ENCODE measurements around the gene TSPAN32. TPM values are rescaled to one million over a fixed set of nuclear protein-coding genes. Genes with fewer than 3 reads are reported as not detected.
"Not testable (repeated sequence)": the region's sequence is repeated elsewhere in the genome, so short reads cannot be mapped to it uniquely, and the experiment has no call there.

TSPAN32 gene
- total RNA-seq, 2 experiments from 2014 or later, result 0.69 to 2.0 TPM

DNA sequence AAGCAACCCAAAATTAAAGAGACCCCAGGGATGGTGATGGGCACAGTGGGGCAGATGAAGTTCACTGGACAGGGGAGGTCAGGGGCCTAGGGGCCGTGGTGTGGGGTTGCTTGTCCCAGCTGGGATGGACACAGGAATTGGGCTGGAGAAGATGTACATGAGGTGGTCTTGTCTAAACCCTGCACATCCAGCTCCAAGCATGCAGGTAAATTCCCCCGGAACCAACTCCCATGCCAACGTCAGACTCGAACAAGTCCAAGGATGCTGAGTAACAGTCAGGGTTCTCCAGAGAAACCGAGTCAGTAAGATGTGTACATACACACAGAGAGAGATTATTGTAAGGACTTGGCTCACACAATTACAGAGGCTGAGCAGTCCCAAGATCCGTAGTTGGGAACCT is 28.9 kb downstream of the TSPAN32 start:
- CTCF ChIA-PET (ENCODE audit: unreplicated experiment), result no interaction called here

GRCh38 chr11:2331404-2331803 is 29.6 kb downstream of the TSPAN32 start:
- H4K20me1 ChIP-seq (ENCODE audit: insufficient read depth, low read length), result no peaks in the 10 kb centered on the region
- TF ChIP-seq CTCF (conservative IDR thresholded peaks at IDR 0.05; ENCODE audit: low read length) (no peak), EZH2phosphoT487 (IDR thresholded peaks at IDR 0.05; ENCODE audit: borderline replicate concordance, low read depth, low read length) (no peak)
- H3K4me2 ChIP-seq (ENCODE audit: low read length), result no peak overlapping the region
- DNase-seq (ENCODE audit: low spot score), result no peak
- no peaks in the 10 kb centered on the region for H3K79me2 ChIP-seq (ENCODE audit: insufficient read depth, low read depth, low read length)
- CTCF ChIA-PET (ENCODE audit: unreplicated experiment), result no interaction called here
- intact Hi-C loops (cut with micrococcal nuclease; ENCODE audit: unreplicated experiment), result no loop called here
- no peak overlapping the region for H3K4me3 ChIP-seq (ENCODE audit: low read depth, low read length, poor library complexity, severe bottlenecking)
- no peaks in the 10 kb centered on the region for H3K36me3 ChIP-seq (ENCODE audit: insufficient read depth, low read length)
- no peaks in the 10 kb centered on the region for H3K9me2 ChIP-seq (ENCODE audit: insufficient read depth, low read length)
- no peak overlapping the region for H3K27ac ChIP-seq (ENCODE audit: low read depth, low read length, poor library complexity, severe bottlenecking)
- no TSS peak for BruUV-seq (replicated peaks)
- POLR2A ChIA-PET, result no interaction called here
- no peaks in the 10 kb centered on the region for H3K9me3 ChIP-seq (ENCODE audit: low read length)
- no peaks in the 10 kb centered on the region for H3K4me1 ChIP-seq (ENCODE audit: insufficient read depth, low read length, poor library complexity, severe bottlenecking)
- no peak overlapping the region for H2AFZ ChIP-seq (ENCODE audit: low read length)

More for the DNA sequence above, 28.9 kb downstream of the TSPAN32 start:
- Histone ChIP-seq H3K36me3 (ENCODE audit: insufficient read depth, low read length) (no peaks in the 10 kb centered on the region), H3K27ac (ENCODE audit: low read depth, low read length, poor library complexity, severe bottlenecking) (no peak overlapping the region), H3K4me3 (ENCODE audit: low read depth, low read length, poor library complexity, severe bottlenecking) (no peak overlapping the region), H3K4me1 (ENCODE audit: insufficient read depth, low read length, poor library complexity, severe bottlenecking) (no peaks in the 10 kb centered on the region), H3K4me2 (ENCODE audit: low read length) (no peak overlapping the region), H3K79me2 (ENCODE audit: insufficient read depth, low read depth, low read length) (no peaks in the 10 kb centered on the region), H3K9me2 (ENCODE audit: insufficient read depth, low read length) (no peaks in the 10 kb centered on the region), H2AFZ (ENCODE audit: low read length) (no peak overlapping the region), H3K9me3 (ENCODE audit: low read length) (no peaks in the 10 kb centered on the region), H4K20me1 (ENCODE audit: insufficient read depth, low read length) (no peaks in the 10 kb centered on the region)
- TF ChIP-seq CTCF (conservative IDR thresholded peaks at IDR 0.05; ENCODE audit: low read length) (no peak), EZH2phosphoT487 (IDR thresholded peaks at IDR 0.05; ENCODE audit: borderline replicate concordance, low read depth, low read length) (no peak)
- BruUV-seq (replicated peaks), result no TSS peak
- POLR2A ChIA-PET, result no interaction called here
- DNase-seq (ENCODE audit: low spot score), result no peak
- intact Hi-C loops (cut with micrococcal nuclease; ENCODE audit: unreplicated experiment), result no loop called here

DNA sequence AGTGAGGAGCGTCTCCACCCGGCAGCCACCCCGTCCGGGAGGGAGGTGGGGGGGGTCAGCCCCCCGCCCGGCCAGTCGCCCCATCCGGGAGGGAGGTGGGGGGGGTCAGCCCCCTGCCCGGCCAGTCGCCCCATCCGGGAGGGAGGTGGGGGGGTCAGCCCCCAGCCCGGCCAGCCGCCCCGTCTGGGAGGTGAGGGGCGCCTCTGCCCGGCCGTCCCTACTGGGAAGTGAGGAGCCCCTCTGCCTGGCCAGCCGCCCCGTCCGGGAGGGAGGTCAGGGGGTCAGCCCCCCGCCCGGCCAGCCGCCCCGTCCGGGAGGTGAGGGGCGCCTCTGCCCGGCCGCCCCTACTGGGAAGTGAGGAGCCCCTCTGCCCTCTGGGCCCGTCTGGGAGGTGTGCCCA is 30.8 kb downstream of the TSPAN32 start:
- CTCF ChIA-PET (ENCODE audit: unreplicated experiment); DNase-seq (ENCODE audit: low spot score); H2AFZ ChIP-seq (ENCODE audit: low read length); H3K4me2 ChIP-seq (ENCODE audit: low read length); H3K9me2 ChIP-seq (ENCODE audit: insufficient read depth, low read length); intact Hi-C loops (cut with micrococcal nuclease; ENCODE audit: unreplicated experiment); H3K4me3 ChIP-seq (ENCODE audit: low read depth, low read length, poor library complexity, severe bottlenecking); BruUV-seq (replicated peaks); H3K27ac ChIP-seq (ENCODE audit: low read depth, low read length, poor library complexity, severe bottlenecking); POLR2A ChIA-PET; H4K20me1 ChIP-seq (ENCODE audit: insufficient read depth, low read length); H3K36me3 ChIP-seq (ENCODE audit: insufficient read depth, low read length); H3K4me1 ChIP-seq (ENCODE audit: insufficient read depth, low read length, poor library complexity, severe bottlenecking); H3K79me2 ChIP-seq (ENCODE audit: insufficient read depth, low read depth, low read length); H3K9me3 ChIP-seq (ENCODE audit: low read length): not testable (repeated sequence)

DNA sequence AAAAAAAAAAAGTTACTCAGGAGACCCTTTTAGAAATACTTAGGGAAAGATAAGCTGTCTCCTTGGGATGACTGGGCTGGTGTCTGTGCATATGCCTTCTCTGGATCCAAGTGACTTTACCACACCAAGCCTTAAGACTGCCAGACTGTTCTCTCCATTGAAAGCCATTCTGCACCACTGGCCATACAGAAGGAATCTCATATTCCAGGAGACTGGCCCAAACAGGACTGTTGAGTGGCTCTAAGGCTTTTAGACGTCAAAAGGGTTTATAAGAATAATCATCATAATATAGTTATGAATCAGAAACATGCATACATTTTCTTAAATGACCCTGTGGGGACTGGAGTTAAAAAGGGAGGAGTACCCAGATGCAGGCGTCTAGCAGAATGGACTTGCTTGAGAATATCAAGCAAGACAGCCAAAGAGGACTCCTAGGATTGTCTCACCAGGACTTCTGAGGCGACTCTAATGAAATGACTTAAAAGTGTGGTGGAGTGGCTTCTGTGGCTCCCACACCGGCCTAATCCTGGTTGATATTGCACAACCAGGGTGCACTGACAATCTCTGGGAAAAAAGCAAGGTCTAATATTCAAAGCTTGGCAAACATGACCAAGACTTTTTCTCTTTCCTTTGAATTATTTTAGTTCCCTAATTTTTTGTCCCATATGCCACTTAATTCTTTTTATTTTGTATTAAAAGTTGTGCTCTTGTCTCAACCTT is 31.8 kb downstream of the TSPAN32 start:
- intact Hi-C loops (cut with micrococcal nuclease; ENCODE audit: unreplicated experiment); BruUV-seq (replicated peaks); H2AFZ ChIP-seq (ENCODE audit: low read length); POLR2A ChIA-PET; H3K9me3 ChIP-seq (ENCODE audit: low read length); H3K79me2 ChIP-seq (ENCODE audit: insufficient read depth, low read depth, low read length); H3K4me2 ChIP-seq (ENCODE audit: low read length); H3K36me3 ChIP-seq (ENCODE audit: insufficient read depth, low read length); DNase-seq (ENCODE audit: low spot score); H3K4me1 ChIP-seq (ENCODE audit: insufficient read depth, low read length, poor library complexity, severe bottlenecking); H3K9me2 ChIP-seq (ENCODE audit: insufficient read depth, low read length); CTCF ChIA-PET (ENCODE audit: unreplicated experiment); H4K20me1 ChIP-seq (ENCODE audit: insufficient read depth, low read length); H3K4me3 ChIP-seq (ENCODE audit: low read depth, low read length, poor library complexity, severe bottlenecking); H3K27ac ChIP-seq (ENCODE audit: low read depth, low read length, poor library complexity, severe bottlenecking): not testable (repeated sequence)

DNA sequence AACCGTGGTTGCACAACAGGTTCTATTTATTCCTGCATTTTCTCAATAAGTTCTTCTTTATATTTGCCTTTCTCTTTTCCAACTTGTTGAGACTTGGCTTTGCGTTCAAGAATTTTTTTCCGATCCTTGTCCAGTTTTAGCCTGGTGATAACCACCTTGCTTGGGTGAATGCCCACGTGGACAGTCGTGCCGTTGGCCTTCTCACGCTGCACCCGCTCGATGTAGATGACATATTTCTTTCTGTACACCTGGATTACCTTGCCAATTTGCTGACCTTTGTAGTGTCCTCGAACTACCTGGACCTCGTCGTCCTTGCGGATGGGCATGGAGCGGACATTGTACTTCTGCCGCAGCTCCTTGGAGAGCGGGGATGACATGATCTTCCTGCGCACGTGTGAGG is 33.5 kb downstream of the TSPAN32 start:
- H3K4me2 ChIP-seq (ENCODE audit: low read length); H4K20me1 ChIP-seq (ENCODE audit: insufficient read depth, low read length); BruUV-seq (replicated peaks): not testable (repeated sequence)

More for the DNA sequence above, 33.5 kb downstream of the TSPAN32 start:
- H3K4me1 ChIP-seq (ENCODE audit: insufficient read depth, low read length, poor library complexity, severe bottlenecking); H3K9me2 ChIP-seq (ENCODE audit: insufficient read depth, low read length); DNase-seq (ENCODE audit: low spot score); H2AFZ ChIP-seq (ENCODE audit: low read length); intact Hi-C loops (cut with micrococcal nuclease; ENCODE audit: unreplicated experiment); CTCF ChIA-PET (ENCODE audit: unreplicated experiment); H3K79me2 ChIP-seq (ENCODE audit: insufficient read depth, low read depth, low read length); H3K27ac ChIP-seq (ENCODE audit: low read depth, low read length, poor library complexity, severe bottlenecking); POLR2A ChIA-PET; H3K9me3 ChIP-seq (ENCODE audit: low read length); H3K36me3 ChIP-seq (ENCODE audit: insufficient read depth, low read length); H3K4me3 ChIP-seq (ENCODE audit: low read depth, low read length, poor library complexity, severe bottlenecking): not testable (repeated sequence)
